Measurements from ENCODE around the gene HRAS.

DNA sequence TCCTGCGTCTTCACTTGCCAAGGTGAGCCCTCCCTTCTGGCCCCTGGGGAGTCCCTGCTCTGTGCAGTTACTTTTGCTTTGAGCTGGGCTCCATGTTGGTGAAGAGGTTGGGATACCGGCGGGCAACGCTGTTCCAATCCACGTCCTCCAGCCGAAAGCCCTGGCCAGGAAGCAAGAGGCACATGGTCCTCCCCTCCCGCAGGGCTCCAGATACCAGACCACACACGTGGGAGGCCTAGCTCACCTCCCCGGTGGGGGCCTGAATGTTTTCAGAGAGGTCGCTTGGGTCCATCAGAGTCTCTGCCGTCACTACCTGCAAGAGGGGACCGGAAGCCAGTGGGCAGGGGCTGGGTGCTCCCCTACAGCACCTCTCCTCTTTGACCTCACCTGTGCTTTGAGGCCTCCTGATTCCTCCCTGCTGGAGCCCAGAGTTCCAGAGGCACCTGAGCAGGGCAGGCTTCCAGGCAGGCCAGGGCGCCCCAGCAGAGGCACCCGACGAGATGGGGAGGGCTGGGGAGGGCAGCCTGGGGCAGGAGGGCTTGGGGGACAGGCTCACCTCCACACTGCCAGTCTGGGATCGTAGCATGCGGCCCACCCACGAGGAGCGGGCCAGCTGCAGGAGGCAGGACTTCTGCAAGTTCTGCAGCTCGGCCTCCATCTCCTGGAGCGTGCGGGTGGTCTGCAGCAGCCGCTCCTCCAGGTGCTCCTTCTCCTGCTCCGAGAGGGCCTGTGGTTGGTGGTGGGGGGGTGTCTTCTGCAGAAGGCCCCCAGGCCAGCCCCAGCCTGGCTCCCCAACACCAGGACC, 22.2 kb upstream of the HRAS start:
- TF ChIP-seq POLR2A (IDR thresholded peaks at IDR 0.05; ENCODE audit: low read depth, low read length): no peak
- no peak for TF ChIP-seq POLR2AphosphoS5 (IDR thresholded peaks at IDR 0.05; ENCODE audit: low read depth, low read length)
